Stimulated activated CD4-positive, alpha-beta T cell treated with anti-CD3 and anti-CD28 coated beads, TNF-alpha, amount 100 ng/mL, for 4 hours (primary cell): ENCODE results near the gene MRPL41.
"Not testable (repeated sequence)": the region's sequence is repeated elsewhere in the genome, so short reads cannot be mapped to it uniquely, and the experiment has no call there.

Experiments used
- DNase-seq, 3 experiments: peaks; one replicate each; pipeline ENCODE4 v3.0.0-alpha.2; 2020; ENCODE audit warnings: low read depth in 3 of 3

The MRPL41 gene

GRCh38 chr9:137521405-137521985, 30.2 kb upstream of the MRPL41 start:
- DNase-seq, result no peak

- no peak for DNase-seq
Measured at GRCh38 chr9:137522746-137523455, 28.8 kb upstream of the MRPL41 start.

GRCh38 chr9:137524161-137524980, 27.3 kb upstream of the MRPL41 start:
- DNase-seq, result no peak

GRCh38 chr9:137524981-137525317, 26.7 kb upstream of the MRPL41 start:
- DNase-seq, result no peak

GRCh38 chr9:137530331-137530730, 21.3 kb upstream of the MRPL41 start:
- no peak for DNase-seq

- no peak for DNase-seq
Measured at GRCh38 chr9:137531099-137531765, 20.4 kb upstream of the MRPL41 start.

- DNase-seq, result not testable (repeated sequence)
Measured at GRCh38 chr9:137532891-137533468, 18.7 kb upstream of the MRPL41 start.

- no peak for DNase-seq
Measured at GRCh38 chr9:137534256-137535119, 17.2 kb upstream of the MRPL41 start.

GRCh38 chr9:137535120-137535428, 16.6 kb upstream of the MRPL41 start:
- no peak for DNase-seq

- not testable (repeated sequence) for DNase-seq
Measured at GRCh38 chr9:137536594-137537131, 15.0 kb upstream of the MRPL41 start.

- no peak for DNase-seq
Measured at GRCh38 chr9:137538058-137538457, 13.6 kb upstream of the MRPL41 start.

GRCh38 chr9:137540536-137540935, 11.1 kb upstream of the MRPL41 start:
- no peak for DNase-seq

- DNase-seq, result no peak
Measured at GRCh38 chr9:137542486-137542885, 9.2 kb upstream of the MRPL41 start.

- no peak for DNase-seq
Measured at GRCh38 chr9:137543237-137543963, 8.3 kb upstream of the MRPL41 start.

GRCh38 chr9:137544176-137544760, 7.4 kb upstream of the MRPL41 start:
- no peak for DNase-seq

GRCh38 chr9:137545123-137545522, 6.6 kb upstream of the MRPL41 start:
- no peak for DNase-seq

- DNase-seq, result no peak
Measured at GRCh38 chr9:137547687-137548543, 3.8 kb upstream of the MRPL41 start.

- DNase-seq, result peak; percentile 18 to 31 (median 24)
Measured at GRCh38 chr9:137550231-137550621, 1.5 kb upstream of the MRPL41 start, which contains the start of gene PNPLA7. PNPLA7 (minus strand) TSS chr9:137550402; CDS start chr9:137550197, 205 bp downstream.

- not testable (repeated sequence) for DNase-seq
Measured at GRCh38 chr9:137550958-137551263, 768 bp upstream of the MRPL41 start.
